Measurements from ENCODE around the gene DUSP8.

GRCh38 chr11:1571760-1572196, 293 bp downstream of the DUSP8 start:
- TF ChIP-seq EZH2 (IDR thresholded peaks at IDR 0.05; ENCODE audit: borderline replicate concordance, insufficient read depth, low read length, poor library complexity, severe bottlenecking) (no peak), CTCF (IDR thresholded peaks at IDR 0.05; ENCODE audit: poor library complexity, severe bottlenecking) (no peak), EP300 (conservative IDR thresholded peaks at IDR 0.05; ENCODE audit: poor library complexity, severe bottlenecking) (no peak), RAD21 (conservative IDR thresholded peaks at IDR 0.05) (no peak), SMC3 (conservative IDR thresholded peaks at IDR 0.05; ENCODE audit: poor library complexity) (no peak), POLR2AphosphoS5 (IDR thresholded peaks at IDR 0.05) (no peak)
- TF ChIP-seq, protein P1, sequence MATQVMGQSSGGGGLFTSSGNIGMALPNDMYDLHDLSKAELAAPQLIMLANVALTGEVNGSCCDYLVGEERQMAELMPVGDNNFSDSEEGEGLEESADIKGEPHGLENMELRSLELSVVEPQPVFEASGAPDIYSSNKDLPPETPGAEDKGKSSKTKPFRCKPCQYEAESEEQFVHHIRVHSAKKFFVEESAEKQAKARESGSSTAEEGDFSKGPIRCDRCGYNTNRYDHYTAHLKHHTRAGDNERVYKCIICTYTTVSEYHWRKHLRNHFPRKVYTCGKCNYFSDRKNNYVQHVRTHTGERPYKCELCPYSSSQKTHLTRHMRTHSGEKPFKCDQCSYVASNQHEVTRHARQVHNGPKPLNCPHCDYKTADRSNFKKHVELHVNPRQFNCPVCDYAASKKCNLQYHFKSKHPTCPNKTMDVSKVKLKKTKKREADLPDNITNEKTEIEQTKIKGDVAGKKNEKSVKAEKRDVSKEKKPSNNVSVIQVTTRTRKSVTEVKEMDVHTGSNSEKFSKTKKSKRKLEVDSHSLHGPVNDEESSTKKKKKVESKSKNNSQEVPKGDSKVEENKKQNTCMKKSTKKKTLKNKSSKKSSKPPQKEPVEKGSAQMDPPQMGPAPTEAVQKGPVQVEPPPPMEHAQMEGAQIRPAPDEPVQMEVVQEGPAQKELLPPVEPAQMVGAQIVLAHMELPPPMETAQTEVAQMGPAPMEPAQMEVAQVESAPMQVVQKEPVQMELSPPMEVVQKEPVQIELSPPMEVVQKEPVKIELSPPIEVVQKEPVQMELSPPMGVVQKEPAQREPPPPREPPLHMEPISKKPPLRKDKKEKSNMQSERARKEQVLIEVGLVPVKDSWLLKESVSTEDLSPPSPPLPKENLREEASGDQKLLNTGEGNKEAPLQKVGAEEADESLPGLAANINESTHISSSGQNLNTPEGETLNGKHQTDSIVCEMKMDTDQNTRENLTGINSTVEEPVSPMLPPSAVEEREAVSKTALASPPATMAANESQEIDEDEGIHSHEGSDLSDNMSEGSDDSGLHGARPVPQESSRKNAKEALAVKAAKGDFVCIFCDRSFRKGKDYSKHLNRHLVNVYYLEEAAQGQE (IDR thresholded peaks at IDR 0.05; ENCODE audit: borderline replicate concordance): no peak
